Measurements from ENCODE around the gene LRRC46.

GRCh38 chr17:47811709-47812108 is 19.8 kb upstream of the LRRC46 start:
- TF ChIP-seq CTCF (IDR thresholded peaks at IDR 0.05; ENCODE audit: low read length), result no peak
- no peak for TF ChIP-seq EZH2 (IDR thresholded peaks at IDR 0.05; ENCODE audit: borderline replicate concordance, low read length)
